Measurements from ENCODE around the gene MYO1C.
"Not testable (repeated sequence)": the region's sequence is repeated elsewhere in the genome, so short reads cannot be mapped to it uniquely, and the experiment has no call there.

The MYO1C gene

GRCh38 chr17:1455797-1456599 lies 36.5 kb downstream of the MYO1C start, which contains the start of gene CRK:
Gene CRK, minus strand, starts transcription at chr17:1456232. Its CDS starts 115 bp downstream, at chr17:1456117.
- DNase-seq = peak; percentile 83

- DNase-seq = no peak
Measured at GRCh38 chr17:1455291-1455796, 37.1 kb downstream of the MYO1C start.

GRCh38 chr17:1454541-1454940 lies 37.9 kb downstream of the MYO1C start:
- DNase-seq = no peak

GRCh38 chr17:1453694-1454093 lies 38.8 kb downstream of the MYO1C start:
- DNase-seq = not testable (repeated sequence)

- no peak for DNase-seq
Measured at GRCh38 chr17:1452836-1453235, 39.6 kb downstream of the MYO1C start.

- not testable (repeated sequence) for DNase-seq
Measured at GRCh38 chr17:1450261-1450660, 42.2 kb downstream of the MYO1C start.

GRCh38 chr17:1449412-1449967 lies 43.0 kb downstream of the MYO1C start:
- DNase-seq = no peak

GRCh38 chr17:1447052-1447451 lies 45.4 kb downstream of the MYO1C start:
- DNase-seq = no peak

- no peak for DNase-seq
Measured at GRCh38 chr17:1446201-1446600, 46.3 kb downstream of the MYO1C start.

- not testable (repeated sequence) for DNase-seq
Measured at GRCh38 chr17:1445695-1446094, 46.8 kb downstream of the MYO1C start.

- DNase-seq = not testable (repeated sequence)
Measured at GRCh38 chr17:1442721-1443120, 49.8 kb downstream of the MYO1C start.

GRCh38 chr17:1442187-1442586 lies 50.3 kb downstream of the MYO1C start:
- no peak for DNase-seq

- no peak for DNase-seq
Measured at GRCh38 chr17:1440921-1441320, 51.6 kb downstream of the MYO1C start.

GRCh38 chr17:1438593-1439083 lies 53.8 kb downstream of the MYO1C start:
- no peak for DNase-seq

GRCh38 chr17:1435326-1435725 lies 57.2 kb downstream of the MYO1C start:
- DNase-seq = no peak

- DNase-seq = no peak
Measured at GRCh38 chr17:1434150-1434549, 58.3 kb downstream of the MYO1C start.

GRCh38 chr17:1431631-1432104 lies 60.8 kb downstream of the MYO1C start:
- peak; percentile 17 for DNase-seq

- no peak for DNase-seq
Measured at GRCh38 chr17:1423456-1424135, 68.9 kb downstream of the MYO1C start.

GRCh38 chr17:1422885-1423284 lies 69.6 kb downstream of the MYO1C start:
- no peak for DNase-seq

- DNase-seq = no peak
Measured at GRCh38 chr17:1421470-1421869, 71.0 kb downstream of the MYO1C start.

GRCh38 chr17:1420981-1421380 lies 71.5 kb downstream of the MYO1C start:
- DNase-seq = no peak

GRCh38 chr17:1420163-1420562 lies 72.3 kb downstream of the MYO1C start:
- no peak for DNase-seq

- not testable (repeated sequence) for DNase-seq
Measured at GRCh38 chr17:1418476-1418875, 74.0 kb downstream of the MYO1C start.

All from NCI-H2227 treated with DMSO at 0.1 percent for 48 hours (cell line).